Measurements from ENCODE around the gene NEBL. TPM values are rescaled to one million over a fixed set of nuclear protein-coding genes. Genes with fewer than 3 reads are reported as not detected.

NEBL gene
- total RNA-seq, 1 experiment from 2014 or later, result 55.2 TPM

- H3K4me3 Mint-ChIP-seq (ENCODE audit: unreplicated experiment), result no peak overlapping the region
- no peak overlapping the region for H3K27ac Mint-ChIP-seq (ENCODE audit: unreplicated experiment)
- Histone ChIP-seq H3K9me3 (no peaks in the 10 kb centered on the region), H3K4me1 (no peaks in the 10 kb centered on the region), H3K4me3 (ENCODE audit: low read depth, low read length) (no peak overlapping the region), H3K36me3 (ENCODE audit: control insufficient read depth, insufficient read depth, low read length) (no peaks in the 10 kb centered on the region), H3K27me3 (replicated peaks; ENCODE audit: control insufficient read depth, insufficient read depth, low read length) (no peaks in the 10 kb centered on the region)
- CTCF ChIA-PET, result no interaction called here
- POLR2A ChIA-PET, result no interaction called here
- no peaks in the 10 kb centered on the region for H3K4me1 Mint-ChIP-seq (ENCODE audit: low read depth, unreplicated experiment)
- H3K9me3 Mint-ChIP-seq (ENCODE audit: unreplicated experiment), result no peaks in the 10 kb centered on the region
- intact Hi-C loops (cut with micrococcal nuclease; ENCODE audit: unreplicated experiment), result no loop called here
- no peaks in the 10 kb centered on the region for H3K36me3 Mint-ChIP-seq (ENCODE audit: insufficient read depth, unreplicated experiment)
- no peaks in the 10 kb centered on the region for H3K27me3 Mint-ChIP-seq (ENCODE audit: insufficient read depth, unreplicated experiment)
- DNase-seq, result no peak
- TF ChIP-seq CTCF (IDR thresholded peaks at IDR 0.05; ENCODE audit: insufficient read depth in 1 of 2, low read depth in 1 of 2, low read length in 1 of 2, severe bottlenecking in 1 of 2, unreplicated experiment in 1 of 2), result no peak
- BruUV-seq (replicated peaks), result no TSS peak
Measured at GRCh38 chr10:20920061-20920460, 22.9 kb upstream of the NEBL start.

DNA sequence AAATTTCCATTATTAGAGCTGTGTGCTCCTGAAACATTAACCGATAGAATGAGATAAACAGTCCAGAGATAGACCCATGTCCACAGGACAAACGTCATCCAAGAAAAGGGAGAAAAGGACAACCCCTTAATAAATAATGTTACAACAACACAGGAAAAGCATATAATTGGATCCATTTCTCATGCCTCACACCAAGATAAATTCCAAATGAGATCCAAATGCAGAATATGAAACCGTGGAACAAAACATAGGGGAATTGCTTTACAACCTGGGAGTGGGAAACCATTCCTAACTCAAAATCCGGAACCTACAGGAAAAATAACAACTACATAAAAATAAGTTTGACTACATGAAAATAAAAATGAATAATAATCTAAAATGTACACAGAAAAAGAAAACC is 22.4 kb upstream of the NEBL start:
- H3K9me3 Mint-ChIP-seq (ENCODE audit: unreplicated experiment), result no peaks in the 10 kb centered on the region
- H3K4me3 Mint-ChIP-seq (ENCODE audit: unreplicated experiment), result no peak overlapping the region
- intact Hi-C loops (cut with micrococcal nuclease; ENCODE audit: unreplicated experiment), result no loop called here
- TF ChIP-seq CTCF (IDR thresholded peaks at IDR 0.05; ENCODE audit: insufficient read depth in 1 of 2, low read depth in 1 of 2, low read length in 1 of 2, severe bottlenecking in 1 of 2, unreplicated experiment in 1 of 2), result no peak
- Histone ChIP-seq H3K36me3 (ENCODE audit: control insufficient read depth, insufficient read depth, low read length) (no peaks in the 10 kb centered on the region), H3K27me3 (replicated peaks; ENCODE audit: control insufficient read depth, insufficient read depth, low read length) (no peaks in the 10 kb centered on the region), H3K4me1 (no peaks in the 10 kb centered on the region), H3K4me3 (ENCODE audit: low read depth, low read length) (no peak overlapping the region), H3K9me3 (no peaks in the 10 kb centered on the region)
- ChIA-PET CTCF (no interaction called here), POLR2A (no interaction called here)
- no peaks in the 10 kb centered on the region for H3K4me1 Mint-ChIP-seq (ENCODE audit: low read depth, unreplicated experiment)
- no peaks in the 10 kb centered on the region for H3K36me3 Mint-ChIP-seq (ENCODE audit: insufficient read depth, unreplicated experiment)
- no peak for DNase-seq
- BruUV-seq (replicated peaks), result no TSS peak
- no peaks in the 10 kb centered on the region for H3K27me3 Mint-ChIP-seq (ENCODE audit: insufficient read depth, unreplicated experiment)
- H3K27ac Mint-ChIP-seq (ENCODE audit: unreplicated experiment), result no peak overlapping the region

GRCh38 chr10:20916976-20917375 is 19.9 kb upstream of the NEBL start:
- H3K9me3 ChIP-seq, result no peaks in the 10 kb centered on the region
- H3K4me1 ChIP-seq, result no peaks in the 10 kb centered on the region
- no peaks in the 10 kb centered on the region for H3K27me3 ChIP-seq (replicated peaks; ENCODE audit: control insufficient read depth, insufficient read depth, low read length)
- H3K27me3 Mint-ChIP-seq (ENCODE audit: insufficient read depth, unreplicated experiment), result no peaks in the 10 kb centered on the region
- H3K4me1 Mint-ChIP-seq (ENCODE audit: low read depth, unreplicated experiment), result no peaks in the 10 kb centered on the region
- intact Hi-C loops (cut with micrococcal nuclease; ENCODE audit: unreplicated experiment), result no loop called here
- CTCF ChIA-PET, result no interaction called here
- no peak overlapping the region for H3K4me3 ChIP-seq (ENCODE audit: low read depth, low read length)
- H3K36me3 Mint-ChIP-seq (ENCODE audit: insufficient read depth, unreplicated experiment), result no peaks in the 10 kb centered on the region
- TF ChIP-seq CTCF (IDR thresholded peaks at IDR 0.05; ENCODE audit: insufficient read depth in 1 of 2, low read depth in 1 of 2, low read length in 1 of 2, severe bottlenecking in 1 of 2, unreplicated experiment in 1 of 2), result no peak
- BruUV-seq (replicated peaks), result no TSS peak
- no peak overlapping the region for H3K27ac Mint-ChIP-seq (ENCODE audit: unreplicated experiment)
- no peaks in the 10 kb centered on the region for H3K36me3 ChIP-seq (ENCODE audit: control insufficient read depth, insufficient read depth, low read length)
- POLR2A ChIA-PET, result no interaction called here
- H3K4me3 Mint-ChIP-seq (ENCODE audit: unreplicated experiment), result no peak overlapping the region
- no peak for DNase-seq
- no peaks in the 10 kb centered on the region for H3K9me3 Mint-ChIP-seq (ENCODE audit: unreplicated experiment)

Measured in Caco-2 (cell line).